ENCODE results near the gene RBPJ.

RBPJ gene

DNA sequence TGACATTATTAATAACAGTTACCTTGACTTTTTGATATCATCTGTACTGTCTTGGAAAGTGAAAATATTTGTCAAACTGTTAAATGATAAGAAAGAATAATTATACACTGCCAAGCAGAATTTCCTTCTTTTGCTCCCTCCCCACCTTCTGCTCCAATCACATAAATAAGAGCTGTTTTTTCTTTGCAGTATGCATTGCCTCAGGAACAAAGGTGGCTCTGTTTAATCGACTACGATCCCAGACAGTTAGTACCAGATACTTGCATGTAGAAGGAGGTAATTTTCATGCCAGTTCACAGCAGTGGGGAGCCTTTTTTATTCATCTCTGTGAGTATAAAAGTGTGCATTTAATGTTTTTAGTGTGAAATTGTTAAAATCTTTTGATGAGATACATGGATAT lies 103.3 kb downstream of the RBPJ start:
- no peak for DNase-seq

DNA sequence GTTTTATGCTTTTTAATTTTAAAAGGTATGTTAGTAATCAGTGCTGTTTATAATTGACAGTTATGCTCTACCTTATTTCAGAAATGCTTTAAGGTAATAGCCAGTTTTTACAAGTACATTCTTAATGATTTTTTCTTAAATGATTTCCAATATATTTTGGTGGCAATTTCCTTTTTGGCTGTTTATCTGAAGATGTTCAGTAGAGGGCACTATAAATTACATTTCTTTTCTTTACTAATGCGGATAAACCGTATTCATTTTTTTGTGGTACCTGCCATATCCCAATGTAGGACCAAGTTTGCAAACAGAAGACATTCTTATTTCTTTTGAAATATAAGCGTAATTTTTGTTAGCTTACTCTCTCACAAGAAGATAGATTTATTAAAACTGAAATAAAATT lies 104.0 kb downstream of the RBPJ start:
- no peak for DNase-seq

- no peak for DNase-seq
These were observed 105.1 kb downstream of the RBPJ start for GRCh38 chr4:26425953-26426352.

GRCh38 chr4:26426892-26427291 lies 106.1 kb downstream of the RBPJ start:
- no peak for DNase-seq

- no peak for DNase-seq
These were observed 109.1 kb downstream of the RBPJ start for GRCh38 chr4:26429910-26430309.

GRCh38 chr4:26431461-26432180 lies 110.8 kb downstream of the RBPJ start:
- DNase-seq: no peak

- no peak for DNase-seq
These were observed 111.6 kb downstream of the RBPJ start for GRCh38 chr4:26432419-26432818.

GRCh38 chr4:26433556-26433955 lies 112.7 kb downstream of the RBPJ start:
- DNase-seq: no peak

- DNase-seq: no peak
These were observed 113.3 kb downstream of the RBPJ start for GRCh38 chr4:26434030-26434639.

- DNase-seq: no peak
These were observed 120.3 kb downstream of the RBPJ start for GRCh38 chr4:26441102-26441501.

DNA sequence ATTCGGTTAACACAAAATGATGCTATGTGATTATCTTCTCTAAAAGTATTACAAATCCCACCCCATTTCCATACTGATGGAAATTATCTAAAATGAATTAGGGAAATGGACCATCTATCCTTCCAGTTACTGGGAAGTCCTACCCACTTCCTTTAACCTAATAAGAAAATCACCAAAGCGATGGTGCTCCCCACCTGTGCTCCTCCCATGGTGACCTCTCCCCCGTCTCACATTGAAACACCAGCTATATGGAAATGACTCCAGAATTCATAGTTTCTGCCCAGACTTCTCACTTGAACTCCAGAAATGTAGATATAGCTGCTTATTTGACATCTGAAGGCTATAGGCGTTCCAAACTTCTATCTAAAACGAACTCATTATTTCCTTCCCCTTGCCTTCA lies 121.0 kb downstream of the RBPJ start:
- no peak for DNase-seq

DNA sequence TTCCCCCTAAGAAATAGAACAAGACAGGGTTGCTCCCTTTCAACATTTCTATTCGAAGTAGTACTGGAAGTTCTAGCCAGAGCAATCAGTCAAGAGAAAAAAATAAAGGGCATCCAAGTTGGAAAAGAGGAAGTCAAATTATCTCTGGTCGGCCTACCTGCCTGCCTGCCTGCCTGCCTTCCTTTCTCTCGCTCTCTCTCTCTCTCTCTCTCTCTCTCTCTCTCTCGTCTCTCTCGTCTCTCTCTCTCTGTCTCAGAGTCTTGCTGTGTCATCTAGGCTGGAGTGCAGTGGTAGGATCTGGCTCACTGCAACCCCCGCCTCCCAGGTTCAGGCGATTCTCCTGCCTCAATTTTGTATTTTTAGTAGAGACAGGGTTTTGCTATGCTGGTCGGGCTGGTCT lies 126.6 kb downstream of the RBPJ start:
- DNase-seq: no peak

GRCh38 chr4:26450418-26450817 lies 129.6 kb downstream of the RBPJ start:
- no peak for DNase-seq

- no peak for DNase-seq
These were observed 130.8 kb downstream of the RBPJ start for GRCh38 chr4:26451597-26451996.

DNA sequence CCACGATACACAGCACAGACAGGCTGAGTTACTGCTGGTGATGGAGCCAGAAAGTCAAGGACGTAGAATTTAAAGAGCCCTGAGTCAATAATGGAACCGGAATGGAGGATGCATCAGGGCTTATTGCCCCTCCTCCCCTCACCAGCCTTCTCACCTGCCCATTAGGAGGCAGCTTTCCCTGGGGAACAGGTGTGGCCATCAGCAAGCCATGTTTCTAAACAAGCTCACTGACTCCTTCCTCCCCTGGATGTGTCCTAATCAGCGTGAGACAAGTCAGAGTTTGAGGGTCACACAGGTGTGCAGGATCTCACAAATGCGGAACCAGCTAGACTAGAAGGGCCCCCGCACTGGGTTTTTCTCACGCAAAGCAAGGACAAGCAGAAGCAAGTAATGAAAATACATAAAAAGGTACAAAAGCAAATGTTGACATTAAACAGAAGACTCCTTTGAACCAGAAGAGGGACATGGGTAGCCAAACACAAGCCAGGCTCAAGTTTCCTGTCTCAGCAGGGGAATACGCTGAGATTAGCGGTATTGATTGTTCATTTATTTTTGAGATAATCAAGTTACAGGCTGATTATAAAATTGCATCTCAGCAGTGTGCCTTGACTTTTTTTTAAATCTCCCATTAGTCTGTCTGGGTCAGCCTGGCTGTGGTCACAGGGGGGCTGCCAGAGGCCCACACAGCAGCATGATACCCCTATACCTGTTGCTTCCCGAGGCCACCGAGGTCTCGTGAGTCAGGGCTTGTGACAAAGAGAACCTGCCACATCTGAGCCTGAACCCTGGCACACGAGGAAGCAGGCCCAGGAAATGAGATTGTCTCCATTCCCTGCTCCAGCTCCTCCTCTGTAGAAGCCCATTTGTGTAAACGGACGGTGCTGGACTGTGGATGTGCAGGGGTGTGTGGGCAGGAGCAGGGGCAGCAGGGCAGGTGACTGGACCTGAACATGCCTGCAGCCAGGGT lies 132.0 kb downstream of the RBPJ start:
- no peak for DNase-seq

DNA sequence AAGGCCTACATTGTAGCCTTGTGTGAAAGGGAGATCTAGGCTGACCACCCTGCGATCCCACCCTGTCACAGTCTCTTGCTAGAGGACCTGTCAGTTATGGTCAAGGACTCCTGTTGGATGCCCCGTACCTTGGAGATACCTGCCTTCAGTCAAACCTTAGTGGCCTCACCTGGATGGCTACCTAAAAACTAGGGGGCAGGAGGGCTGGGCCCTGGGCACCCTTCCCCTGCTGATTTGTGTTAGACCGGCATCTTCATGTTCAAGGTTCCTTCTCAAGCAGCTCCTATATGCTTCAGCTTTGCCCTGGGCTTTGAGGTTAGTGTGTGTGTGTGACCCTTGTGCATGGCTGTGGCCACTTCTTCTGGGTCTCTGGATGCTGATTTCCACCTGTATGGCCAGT lies 134.1 kb downstream of the RBPJ start:
- no peak for DNase-seq

- no peak for DNase-seq
These were observed 134.8 kb downstream of the RBPJ start for GRCh38 chr4:26455571-26455970.

- no peak for DNase-seq
These were observed 136.6 kb downstream of the RBPJ start for GRCh38 chr4:26457412-26457811.

DNA sequence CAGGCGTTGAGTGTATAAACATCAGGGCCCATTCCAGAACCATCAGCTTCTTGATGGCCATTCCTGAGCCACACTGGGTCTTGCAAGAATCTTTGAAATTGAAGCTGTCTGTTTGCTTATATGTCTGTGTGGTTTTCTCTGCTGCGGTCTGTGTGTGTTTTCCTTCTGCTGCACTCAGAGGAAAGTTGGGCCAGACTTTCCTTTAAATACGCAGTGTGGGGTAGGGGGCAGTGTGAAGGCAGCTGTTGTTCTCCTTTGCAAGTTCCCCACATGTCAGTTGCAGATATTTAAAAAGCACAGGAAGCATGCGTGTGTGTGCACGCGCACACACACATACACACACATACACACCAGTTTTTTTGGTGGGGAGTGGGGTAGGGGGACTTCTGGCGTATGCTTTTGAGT lies 137.3 kb downstream of the RBPJ start:
- DNase-seq: peak; percentile 22

DNA sequence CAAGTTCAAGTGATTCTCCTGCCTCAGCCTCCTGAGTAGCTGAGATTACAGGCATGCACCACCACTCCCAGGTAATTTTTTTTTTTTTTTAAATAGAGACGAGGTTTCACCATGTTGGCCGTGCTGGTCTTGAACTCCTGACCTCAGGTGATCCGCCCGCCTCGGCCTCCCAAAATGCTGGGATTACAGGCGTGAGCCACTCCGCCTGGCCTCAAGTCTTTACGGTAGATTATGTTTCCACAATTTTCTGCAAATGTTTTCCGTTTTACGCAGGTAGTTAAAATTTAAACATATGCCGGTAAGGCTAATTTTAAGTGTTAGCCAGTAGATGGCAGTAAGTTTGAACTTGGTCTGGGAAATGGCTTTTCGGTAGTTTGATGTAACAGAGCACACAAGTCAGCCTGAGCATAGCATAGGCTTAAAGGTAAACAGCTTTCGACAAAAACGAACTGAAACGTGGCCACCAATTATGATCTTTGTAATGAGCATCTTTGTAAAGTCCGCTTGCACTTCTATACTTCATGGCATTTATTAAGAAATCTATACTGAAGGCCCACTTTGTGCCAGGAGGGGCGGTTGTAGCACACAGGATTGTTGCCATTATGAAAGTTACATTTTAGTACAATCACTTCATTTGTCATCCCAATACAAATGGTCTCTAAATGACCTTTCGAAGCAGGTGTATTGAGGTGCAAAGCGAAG lies 138.4 kb downstream of the RBPJ start:
- no peak for DNase-seq

DNA sequence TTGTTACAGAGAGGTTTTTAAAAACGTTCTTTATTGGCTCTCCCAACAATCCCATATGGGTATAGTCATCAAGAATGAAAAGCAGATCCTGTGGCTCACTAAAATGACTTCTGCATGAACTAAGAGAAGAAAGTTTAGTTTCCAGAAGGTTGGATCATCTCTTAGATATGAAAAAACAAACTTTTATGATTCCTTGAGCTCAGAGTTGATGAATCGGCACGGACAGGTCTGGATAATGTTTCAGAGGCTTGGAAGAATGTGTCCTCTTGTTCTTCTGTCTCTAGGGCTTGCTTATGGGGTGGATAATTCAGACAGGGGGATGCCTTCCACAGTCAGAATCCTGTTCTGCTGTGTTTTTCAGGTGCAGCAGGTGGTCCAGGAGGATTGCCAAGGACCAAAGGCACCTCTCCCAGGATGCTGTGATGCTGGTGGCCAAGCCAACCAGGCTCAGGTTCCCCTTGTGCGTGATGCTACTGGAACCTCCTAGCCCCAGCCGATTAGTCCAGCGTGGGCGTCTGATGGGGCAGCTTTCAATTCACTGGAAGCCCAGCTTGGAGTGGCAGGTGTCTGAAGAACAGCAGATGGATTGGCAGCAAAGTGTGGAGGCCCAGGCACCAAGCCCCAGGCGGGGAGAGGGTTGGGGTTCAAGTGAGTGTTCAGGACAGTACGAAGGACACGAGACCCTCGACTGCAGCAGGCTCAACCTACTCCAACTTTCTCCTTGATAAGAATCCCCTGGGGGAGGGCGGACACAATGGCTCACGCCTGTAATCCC lies 139.1 kb downstream of the RBPJ start:
- no peak for DNase-seq

- DNase-seq: no peak
These were observed 142.1 kb downstream of the RBPJ start for GRCh38 chr4:26462874-26463273.

Data from CD4-positive, alpha-beta T cell treated with Interleukin-15 for 1 hour (primary cell).